ENCODE data around the gene PLA2G4E. TPM values are rescaled to one million over a fixed set of nuclear protein-coding genes. Genes with fewer than 3 reads are reported as not detected.

The PLA2G4E gene
- total RNA-seq, 1 experiment from 2014 or later, result not detected

DNA sequence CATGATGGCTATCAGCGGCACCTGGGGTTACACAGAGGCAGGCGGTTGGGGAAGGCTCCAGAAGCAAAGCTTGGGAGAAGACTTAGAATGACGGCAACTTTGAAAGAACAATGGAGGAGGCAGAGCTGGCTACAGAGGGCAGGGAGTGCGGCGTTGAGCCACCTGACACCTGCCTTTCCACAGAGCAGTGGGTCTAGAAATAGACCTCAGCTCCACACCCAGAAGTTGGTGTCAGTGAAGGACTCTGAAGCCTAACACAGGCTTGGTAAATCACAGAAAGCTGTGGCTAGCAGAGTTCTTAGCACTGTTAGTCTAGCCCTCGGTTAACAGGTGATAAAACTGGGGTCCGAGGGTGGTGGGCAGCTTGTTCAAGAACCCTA lies 25.4 kb downstream of the PLA2G4E start:
- ChIA-PET POLR2A (ENCODE audit: low non-redundant PET) (no interaction called here), CTCF (no interaction called here)
- no peak overlapping the region for H3K4me3 ChIP-seq (ENCODE audit: low read depth, low read length, poor library complexity, severe bottlenecking)
- no peaks in the 10 kb centered on the region for H3K9me3 ChIP-seq (ENCODE audit: low read depth, low read length, poor library complexity, severe bottlenecking)
- TF ChIP-seq, protein P1, sequence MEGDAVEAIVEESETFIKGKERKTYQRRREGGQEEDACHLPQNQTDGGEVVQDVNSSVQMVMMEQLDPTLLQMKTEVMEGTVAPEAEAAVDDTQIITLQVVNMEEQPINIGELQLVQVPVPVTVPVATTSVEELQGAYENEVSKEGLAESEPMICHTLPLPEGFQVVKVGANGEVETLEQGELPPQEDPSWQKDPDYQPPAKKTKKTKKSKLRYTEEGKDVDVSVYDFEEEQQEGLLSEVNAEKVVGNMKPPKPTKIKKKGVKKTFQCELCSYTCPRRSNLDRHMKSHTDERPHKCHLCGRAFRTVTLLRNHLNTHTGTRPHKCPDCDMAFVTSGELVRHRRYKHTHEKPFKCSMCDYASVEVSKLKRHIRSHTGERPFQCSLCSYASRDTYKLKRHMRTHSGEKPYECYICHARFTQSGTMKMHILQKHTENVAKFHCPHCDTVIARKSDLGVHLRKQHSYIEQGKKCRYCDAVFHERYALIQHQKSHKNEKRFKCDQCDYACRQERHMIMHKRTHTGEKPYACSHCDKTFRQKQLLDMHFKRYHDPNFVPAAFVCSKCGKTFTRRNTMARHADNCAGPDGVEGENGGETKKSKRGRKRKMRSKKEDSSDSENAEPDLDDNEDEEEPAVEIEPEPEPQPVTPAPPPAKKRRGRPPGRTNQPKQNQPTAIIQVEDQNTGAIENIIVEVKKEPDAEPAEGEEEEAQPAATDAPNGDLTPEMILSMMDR (conservative IDR thresholded peaks at IDR 0.05; ENCODE audit: low read depth, low read length), result no peak
- TF ChIP-seq EZH2 (IDR thresholded peaks at IDR 0.05; ENCODE audit: borderline replicate concordance, low read depth, low read length, poor library complexity, severe bottlenecking), result no peak
- H3K27ac ChIP-seq (ENCODE audit: low read depth, low read length, poor library complexity, severe bottlenecking), result no peak overlapping the region
- H3K4me1 ChIP-seq (ENCODE audit: insufficient read depth, low read length, poor library complexity, severe bottlenecking), result no peaks in the 10 kb centered on the region
- no peaks in the 10 kb centered on the region for H3K27me3 ChIP-seq (replicated peaks; ENCODE audit: insufficient read depth, low read depth, low read length, poor library complexity)
- H3K36me3 ChIP-seq (ENCODE audit: insufficient read depth, low read length, poor library complexity, severe bottlenecking), result no peaks in the 10 kb centered on the region
- DNase-seq (ENCODE audit: low spot score), result no peak
- BruUV-seq (replicated peaks), result no TSS peak
- intact Hi-C loops (cut with micrococcal nuclease; ENCODE audit: unreplicated experiment), result no loop called here

DNA sequence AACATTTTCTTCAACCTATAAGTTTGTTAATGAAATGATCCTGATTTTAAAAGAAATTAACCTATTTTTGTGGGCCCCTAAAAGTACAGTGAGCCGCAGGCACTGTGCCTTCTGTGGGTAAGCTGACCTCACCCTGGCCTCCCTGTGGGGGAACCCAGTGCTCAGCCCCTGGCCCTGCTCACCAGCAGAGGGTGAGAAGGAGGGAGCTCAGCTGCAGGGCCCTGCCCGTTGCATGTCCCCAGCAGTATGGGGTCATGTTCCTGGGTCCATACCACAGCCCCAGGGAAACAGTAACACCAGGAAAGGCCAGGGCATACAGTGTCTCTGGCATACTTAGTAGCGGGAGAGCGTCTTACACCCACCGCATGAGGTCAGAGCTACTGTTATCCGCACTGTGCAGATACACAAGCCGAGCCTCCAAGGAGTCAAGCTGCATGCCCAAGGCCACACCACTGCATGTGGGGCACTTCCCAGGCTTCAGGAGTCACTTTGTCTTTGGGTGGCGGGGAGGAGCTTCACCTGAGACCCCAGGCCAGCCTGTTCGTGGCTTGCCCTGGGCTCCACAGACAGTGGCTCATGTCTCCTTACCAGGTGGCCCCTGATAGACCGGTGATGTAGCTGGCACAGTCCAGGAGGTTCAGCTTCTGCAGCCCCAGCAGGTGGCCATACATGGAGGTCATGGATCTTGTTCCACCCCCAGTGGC lies 25.9 kb downstream of the PLA2G4E start:
- Histone ChIP-seq H3K36me3 (ENCODE audit: insufficient read depth, low read length, poor library complexity, severe bottlenecking) (no peaks in the 10 kb centered on the region), H3K4me1 (ENCODE audit: insufficient read depth, low read length, poor library complexity, severe bottlenecking) (no peaks in the 10 kb centered on the region), H3K4me3 (ENCODE audit: low read depth, low read length, poor library complexity, severe bottlenecking) (no peak overlapping the region), H3K27ac (ENCODE audit: low read depth, low read length, poor library complexity, severe bottlenecking) (no peak overlapping the region), H3K27me3 (replicated peaks; ENCODE audit: insufficient read depth, low read depth, low read length, poor library complexity) (no peaks in the 10 kb centered on the region), H3K9me3 (ENCODE audit: low read depth, low read length, poor library complexity, severe bottlenecking) (no peaks in the 10 kb centered on the region)
- intact Hi-C loops (cut with micrococcal nuclease; ENCODE audit: unreplicated experiment), result no loop called here
- no peak for DNase-seq (ENCODE audit: low spot score)
- no peak for TF ChIP-seq EZH2 (IDR thresholded peaks at IDR 0.05; ENCODE audit: borderline replicate concordance, low read depth, low read length, poor library complexity, severe bottlenecking)
- TF ChIP-seq, protein P1 (conservative IDR thresholded peaks at IDR 0.05; ENCODE audit: low read depth, low read length), result no peak
- ChIA-PET POLR2A (ENCODE audit: low non-redundant PET) (no interaction called here), CTCF (no interaction called here)
- no TSS peak for BruUV-seq (replicated peaks)

DNA sequence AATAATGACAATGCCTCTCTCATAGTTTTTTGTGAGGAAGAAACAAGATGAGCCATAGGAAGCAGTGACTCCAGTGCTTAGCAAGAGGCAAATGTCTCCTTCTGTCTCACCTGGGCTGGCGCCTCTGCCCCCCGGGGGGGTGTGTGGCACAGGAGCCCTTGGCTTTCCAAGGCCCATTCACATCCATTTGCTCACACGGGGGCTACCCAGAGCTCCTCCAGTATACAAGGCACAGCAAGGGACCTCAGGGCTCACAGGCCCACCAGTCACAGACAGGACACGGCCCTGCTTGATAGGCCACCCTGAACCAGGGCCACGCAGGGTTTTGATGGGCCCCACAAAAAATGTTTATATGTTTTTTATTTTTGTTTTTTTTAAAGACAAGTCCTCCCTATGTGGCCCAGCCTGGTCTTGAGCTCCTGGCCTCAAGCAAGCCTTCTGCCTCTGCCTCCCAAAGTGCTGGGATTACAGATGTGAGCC lies 26.6 kb downstream of the PLA2G4E start:
- Histone ChIP-seq H3K27ac (ENCODE audit: low read depth, low read length, poor library complexity, severe bottlenecking) (no peak overlapping the region), H3K9me3 (ENCODE audit: low read depth, low read length, poor library complexity, severe bottlenecking) (no peaks in the 10 kb centered on the region), H3K4me1 (ENCODE audit: insufficient read depth, low read length, poor library complexity, severe bottlenecking) (no peaks in the 10 kb centered on the region), H3K36me3 (ENCODE audit: insufficient read depth, low read length, poor library complexity, severe bottlenecking) (no peaks in the 10 kb centered on the region), H3K4me3 (ENCODE audit: low read depth, low read length, poor library complexity, severe bottlenecking) (no peak overlapping the region), H3K27me3 (replicated peaks; ENCODE audit: insufficient read depth, low read depth, low read length, poor library complexity) (no peaks in the 10 kb centered on the region)
- no peak for TF ChIP-seq EZH2 (IDR thresholded peaks at IDR 0.05; ENCODE audit: borderline replicate concordance, low read depth, low read length, poor library complexity, severe bottlenecking)
- TF ChIP-seq, protein P1 (conservative IDR thresholded peaks at IDR 0.05; ENCODE audit: low read depth, low read length), result no peak
- no peak for DNase-seq (ENCODE audit: low spot score)
- intact Hi-C loops (cut with micrococcal nuclease; ENCODE audit: unreplicated experiment), result no loop called here
- ChIA-PET CTCF (no interaction called here), POLR2A (ENCODE audit: low non-redundant PET) (no interaction called here)
- BruUV-seq (replicated peaks), result no TSS peak
